ENCODE measurements around the gene EIF4E1B.

The EIF4E1B gene

GRCh38 chr5:176694146-176694545 lies 63.7 kb downstream of the EIF4E1B start:
- DNase-seq, result no peak

DNA sequence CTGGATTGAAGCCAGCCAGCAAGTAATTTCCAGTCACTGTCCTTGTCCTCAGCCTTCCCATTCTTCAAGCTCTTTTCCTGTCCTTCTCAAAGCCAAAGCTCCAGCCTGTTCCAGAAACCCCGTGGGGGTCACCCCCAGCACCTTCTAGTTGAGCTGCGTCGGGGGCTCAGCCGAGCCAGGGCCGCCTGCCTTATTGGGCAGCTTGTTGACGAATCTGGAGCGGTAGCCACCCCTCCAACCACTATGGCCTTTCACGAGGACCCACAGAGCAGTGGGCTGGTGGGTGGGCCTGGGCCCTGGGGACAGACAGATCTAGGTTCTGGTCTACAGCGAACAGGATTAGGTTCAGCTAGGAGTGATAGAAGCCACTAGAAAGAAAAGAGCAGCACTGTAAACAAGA lies 64.2 kb downstream of the EIF4E1B start:
- no peak for DNase-seq

- no peak for DNase-seq
These were observed 64.6 kb downstream of the EIF4E1B start for GRCh38 chr5:176695073-176695472.

Measured in hematopoietic multipotent progenitor cell treated with erythropoietin and hydrocortisone succinate and interleukin-3 and kit ligand, for 4 days (in vitro differentiated cells).